PC-9 (cell line): ENCODE measurements around the gene LCLAT1.

Experiments used
- EZH2 ChIP-seq: fragments of 200-600 bp; sonication (generic); IDR thresholded peaks from 2 replicates; pipeline ENCODE4 v1.8.0; 2017; ENCODE audit warnings: antibody characterized with exemption, low read depth
- TF ChIP-seq, protein P1 (sequence below): fragments of 200-600 bp; sonication (generic); conservative IDR thresholded peaks from 2 replicates; pipeline ENCODE4 v1.6.1; 2017; ENCODE audit warnings: mixed run types, antibody characterized with exemption, mild to moderate bottlenecking, moderate library complexity

- TF ChIP-seq, protein P1, sequence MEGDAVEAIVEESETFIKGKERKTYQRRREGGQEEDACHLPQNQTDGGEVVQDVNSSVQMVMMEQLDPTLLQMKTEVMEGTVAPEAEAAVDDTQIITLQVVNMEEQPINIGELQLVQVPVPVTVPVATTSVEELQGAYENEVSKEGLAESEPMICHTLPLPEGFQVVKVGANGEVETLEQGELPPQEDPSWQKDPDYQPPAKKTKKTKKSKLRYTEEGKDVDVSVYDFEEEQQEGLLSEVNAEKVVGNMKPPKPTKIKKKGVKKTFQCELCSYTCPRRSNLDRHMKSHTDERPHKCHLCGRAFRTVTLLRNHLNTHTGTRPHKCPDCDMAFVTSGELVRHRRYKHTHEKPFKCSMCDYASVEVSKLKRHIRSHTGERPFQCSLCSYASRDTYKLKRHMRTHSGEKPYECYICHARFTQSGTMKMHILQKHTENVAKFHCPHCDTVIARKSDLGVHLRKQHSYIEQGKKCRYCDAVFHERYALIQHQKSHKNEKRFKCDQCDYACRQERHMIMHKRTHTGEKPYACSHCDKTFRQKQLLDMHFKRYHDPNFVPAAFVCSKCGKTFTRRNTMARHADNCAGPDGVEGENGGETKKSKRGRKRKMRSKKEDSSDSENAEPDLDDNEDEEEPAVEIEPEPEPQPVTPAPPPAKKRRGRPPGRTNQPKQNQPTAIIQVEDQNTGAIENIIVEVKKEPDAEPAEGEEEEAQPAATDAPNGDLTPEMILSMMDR, result no peak
- TF ChIP-seq EZH2, result no peak
These were observed 80.4 kb downstream of the LCLAT1 start for GRCh38 chr2:30527411-30527810.
